Stimulated activated naive CD8-positive, alpha-beta T cell treated with anti-CD3 and anti-CD28 coated beads, Interleukin-15, amount 100 ng/mL, for 72 hours (primary cell): ENCODE data around the gene FITM1.

Experiments used
- ATAC-seq: fragments of 150-1000 bp; cut with Tn5 transposase; 2 replicates; pipeline ENCODE4 v1.10.0; 2021; ENCODE audit warnings: mild to moderate bottlenecking, moderate library complexity
- DNase-seq, 2 donors: peaks; one replicate each; pipeline ENCODE4 v3.0.0; 2021 to 2022
- H3K27ac Mint-ChIP-seq, 2 donors: one replicate each; pipeline ENCODE4 v1.8.0; 2022; ENCODE audit warnings: mild to moderate bottlenecking in 2 of 2, mixed read lengths in 2 of 2, moderate library complexity in 2 of 2
- H3K27me3 Mint-ChIP-seq: one replicate; pipeline ENCODE4 v1.8.0; 2022; ENCODE audit warnings: mixed read lengths
- H3K4me1 Mint-ChIP-seq: one replicate; pipeline ENCODE4 v1.8.0; 2022; ENCODE audit warnings: mild to moderate bottlenecking, mixed read lengths
- H3K4me3 Mint-ChIP-seq, 2 donors: one replicate each; pipeline ENCODE4 v1.8.0; 2022; ENCODE audit warnings: mild to moderate bottlenecking in 2 of 2, mixed read lengths in 2 of 2, moderate library complexity in 1 of 2
- H3K9me3 Mint-ChIP-seq, 2 donors: one replicate each; pipeline ENCODE4 v1.8.0; 2022; ENCODE audit warnings: mixed read lengths in 2 of 2

FITM1 gene

GRCh38 chr14:24151404-24152080 lies 21.1 kb downstream of the FITM1 start:
- no peaks in the 10 kb centered on the region for H3K9me3 Mint-ChIP-seq
- DNase-seq (no peak), ATAC-seq (no peak)
- no peak overlapping the region for H3K27ac Mint-ChIP-seq
- H3K4me1 Mint-ChIP-seq = peaks cover 37% of the 10 kb centered on the region
- H3K4me3 Mint-ChIP-seq = no peak overlapping the region
- H3K27me3 Mint-ChIP-seq = no peaks in the 10 kb centered on the region

GRCh38 chr14:24155100-24155499 lies 24.6 kb downstream of the FITM1 start:
- Mint-ChIP-seq H3K9me3 (no peaks in the 10 kb centered on the region), H3K27me3 (no peaks in the 10 kb centered on the region), H3K4me1 (peaks cover 19% of the 10 kb centered on the region), H3K27ac (peak overlapping the region; percentile 7 to 88), H3K4me3 (no peak overlapping the region)
- ATAC-seq (no peak), DNase-seq (no peak)

- no peak for DNase-seq
- Mint-ChIP-seq H3K27ac (peak overlapping the region in 1 of 2 donors; percentile 62), H3K27me3 (no peaks in the 10 kb centered on the region), H3K4me3 (no peak overlapping the region), H3K4me1 (peaks cover 24% of the 10 kb centered on the region), H3K9me3 (no peaks in the 10 kb centered on the region)
- ATAC-seq = no peak
Measured at GRCh38 chr14:24156840-24157239, 26.4 kb downstream of the FITM1 start.

GRCh38 chr14:24157331-24157730 lies 26.9 kb downstream of the FITM1 start:
- Mint-ChIP-seq H3K27me3 (no peaks in the 10 kb centered on the region), H3K4me3 (no peak overlapping the region), H3K9me3 (no peaks in the 10 kb centered on the region), H3K4me1 (peaks cover 29% of the 10 kb centered on the region), H3K27ac (peak overlapping the region; percentile 62 to 76)
- ATAC-seq = no peak
- DNase-seq = no peak

GRCh38 chr14:24159777-24160498 lies 29.5 kb downstream of the FITM1 start:
- DNase-seq = no peak
- ATAC-seq = no peak
- Mint-ChIP-seq H3K27me3 (no peaks in the 10 kb centered on the region), H3K4me1 (peaks cover 55% of the 10 kb centered on the region), H3K9me3 (no peaks in the 10 kb centered on the region), H3K27ac (peak overlapping the region; percentile 100), H3K4me3 (peak overlapping the region in 1 of 2 donors; percentile 19)

- no peak for DNase-seq
- Mint-ChIP-seq H3K27ac (peak overlapping the region; percentile 100), H3K9me3 (no peaks in the 10 kb centered on the region), H3K27me3 (no peaks in the 10 kb centered on the region), H3K4me3 (peak overlapping the region in 1 of 2 donors; percentile 19), H3K4me1 (peaks cover 60% of the 10 kb centered on the region)
- ATAC-seq = no peak
Measured at GRCh38 chr14:24160499-24160849, 30.0 kb downstream of the FITM1 start.

- DNase-seq (peak; percentile 98 to 99), ATAC-seq (peak; percentile 91)
- Mint-ChIP-seq H3K9me3 (no peaks in the 10 kb centered on the region), H3K27me3 (no peaks in the 10 kb centered on the region), H3K27ac (peak within 1 kb of the TSS; percentile 100), H3K4me3 (peak within 1 kb of the TSS; percentile 96 to 98), H3K4me1 (peaks cover 67% of the 10 kb centered on the region)
Measured at GRCh38 chr14:24160850-24161804, 30.7 kb downstream of the FITM1 start, which contains the start of gene IRF9. Gene IRF9 (plus strand): TSS chr14:24161265. CDS start chr14:24162145, 880 bp downstream.

- Mint-ChIP-seq H3K4me3 (peak overlapping the region; percentile 96 to 98), H3K9me3 (no peaks in the 10 kb centered on the region), H3K27me3 (no peaks in the 10 kb centered on the region), H3K4me1 (peaks cover 76% of the 10 kb centered on the region), H3K27ac (peak overlapping the region; percentile 100)
- no peak for DNase-seq
- no peak for ATAC-seq
Measured at GRCh38 chr14:24162093-24162492, 31.6 kb downstream of the FITM1 start.

- Mint-ChIP-seq H3K27ac (peak overlapping the region in 1 of 2 donors; percentile 100), H3K27me3 (no peaks in the 10 kb centered on the region), H3K4me1 (peaks cover 89% of the 10 kb centered on the region), H3K9me3 (no peaks in the 10 kb centered on the region), H3K4me3 (no peak overlapping the region)
- ATAC-seq (no peak), DNase-seq (no peak)
Measured at GRCh38 chr14:24164518-24164991, 34.1 kb downstream of the FITM1 start.

GRCh38 chr14:24165785-24166184 lies 35.3 kb downstream of the FITM1 start:
- Mint-ChIP-seq H3K27me3 (no peaks in the 10 kb centered on the region), H3K27ac (peak overlapping the region; percentile 92 to 94), H3K4me1 (peaks cover 80% of the 10 kb centered on the region), H3K9me3 (no peaks in the 10 kb centered on the region), H3K4me3 (peak overlapping the region in 1 of 2 donors; percentile 19)
- no peak for ATAC-seq
- no peak for DNase-seq

- peak overlapping the region; percentile 94 to 97 for H3K27ac Mint-ChIP-seq
- H3K9me3 Mint-ChIP-seq = no peaks in the 10 kb centered on the region
- H3K27me3 Mint-ChIP-seq = no peaks in the 10 kb centered on the region
- no peak for ATAC-seq
- DNase-seq = no peak
- peaks cover 77% of the 10 kb centered on the region for H3K4me1 Mint-ChIP-seq
- no peak overlapping the region for H3K4me3 Mint-ChIP-seq
Measured at GRCh38 chr14:24167469-24168114, 37.1 kb downstream of the FITM1 start.

- DNase-seq (peak; percentile 83 to 88), ATAC-seq (peak; percentile 89)
- H3K27ac Mint-ChIP-seq = peak within 1 kb of the TSS; percentile 74 to 92
- H3K9me3 Mint-ChIP-seq = no peaks in the 10 kb centered on the region
- H3K27me3 Mint-ChIP-seq = no peaks in the 10 kb centered on the region
- peak within 1 kb of the TSS; percentile 88 to 95 for H3K4me3 Mint-ChIP-seq
- H3K4me1 Mint-ChIP-seq = peaks cover 44% of the 10 kb centered on the region
Measured at GRCh38 chr14:24171422-24172260, 41.2 kb downstream of the FITM1 start, which contains the start of gene REC8. Gene REC8 (plus strand): TSS chr14:24172080. CDS start chr14:24172553, 473 bp downstream.

GRCh38 chr14:24172261-24172860 lies 41.9 kb downstream of the FITM1 start:
- peak overlapping the region; percentile 88 to 95 for H3K4me3 Mint-ChIP-seq
- H3K27me3 Mint-ChIP-seq = no peaks in the 10 kb centered on the region
- H3K27ac Mint-ChIP-seq = peak overlapping the region; percentile 74 to 88
- ATAC-seq (no peak), DNase-seq (no peak)
- peaks cover 37% of the 10 kb centered on the region for H3K4me1 Mint-ChIP-seq
- no peaks in the 10 kb centered on the region for H3K9me3 Mint-ChIP-seq

GRCh38 chr14:24172871-24173281 lies 42.4 kb downstream of the FITM1 start:
- Mint-ChIP-seq H3K4me1 (peaks cover 32% of the 10 kb centered on the region), H3K27me3 (no peaks in the 10 kb centered on the region), H3K9me3 (no peaks in the 10 kb centered on the region), H3K4me3 (peak overlapping the region; percentile 34 to 95), H3K27ac (peak overlapping the region in 1 of 2 donors; percentile 65)
- no peak for ATAC-seq
- DNase-seq = no peak
